H9 (cell line): ENCODE results near the gene GAREM1. TPM values are rescaled to one million over a fixed set of nuclear protein-coding genes. Genes with fewer than 3 reads are reported as not detected.

ENCODE experiments used
- DNase-seq: peaks from one replicate; pipeline ENCODE4 v3.0.0-alpha.2; 2017
- H2AFZ ChIP-seq: one replicate; pipeline ENCODE4 v1.6.1; 2013; ENCODE audit warnings: mild to moderate bottlenecking, low read length, control low read depth, moderate library complexity
- H2AK5ac ChIP-seq: 2 replicates; pipeline ENCODE4 v1.6.1; 2013; ENCODE audit warnings: low read length, control low read depth, mixed read lengths; ENCODE audit not compliant: insufficient read length
- H2BK120ac ChIP-seq: one replicate; pipeline ENCODE4 v1.6.1; 2013; ENCODE audit warnings: low read depth, mild to moderate bottlenecking, low read length, control low read depth, inconsistent platforms; ENCODE audit not compliant: poor library complexity, severe bottlenecking
- H2BK12ac ChIP-seq: 2 replicates; pipeline ENCODE4 v1.6.1; 2013; ENCODE audit warnings: low read length, control low read depth, mixed read lengths, low read depth; ENCODE audit not compliant: insufficient read length
- H2BK15ac ChIP-seq: 2 replicates; pipeline ENCODE4 v1.6.1; 2013; ENCODE audit warnings: low read depth, low read length, control low read depth
- H2BK20ac ChIP-seq: one replicate; pipeline ENCODE4 v1.6.1; 2013; ENCODE audit warnings: low read depth, mild to moderate bottlenecking, low read length, control low read depth, inconsistent platforms; ENCODE audit not compliant: poor library complexity, severe bottlenecking
- H2BK5ac ChIP-seq: 2 replicates; pipeline ENCODE4 v1.6.1; 2013; ENCODE audit warnings: low read length, control low read depth, mixed read lengths; ENCODE audit not compliant: insufficient read length
- H3K14ac ChIP-seq: 2 replicates; pipeline ENCODE4 v1.6.1; 2013; ENCODE audit warnings: low read length, control low read depth; ENCODE audit not compliant: insufficient read depth
- H3K18ac ChIP-seq: 2 replicates; pipeline ENCODE4 v1.6.1; 2013; ENCODE audit warnings: low read depth, mild to moderate bottlenecking, mixed read lengths, low read length, control low read depth; ENCODE audit not compliant: insufficient read length
- H3K23ac ChIP-seq: 2 replicates; pipeline ENCODE4 v1.6.1; 2013; ENCODE audit warnings: low read length, control low read depth, mixed read lengths, low read depth; ENCODE audit not compliant: insufficient read length
- H3K23me2 ChIP-seq: 2 replicates; pipeline ENCODE4 v1.6.1; 2013; ENCODE audit warnings: low read depth, mild to moderate bottlenecking, mixed read lengths, low read length, control low read depth; ENCODE audit not compliant: insufficient read length, poor library complexity, severe bottlenecking
- H3K27ac ChIP-seq: 2 replicates; pipeline ENCODE4 v1.5.1; 2013; ENCODE audit warnings: low read length, control low read depth, mixed read lengths, low read depth; ENCODE audit not compliant: insufficient read length
- H3K27me3 ChIP-seq: 2 replicates; pipeline ENCODE4 v1.6.1; 2013; ENCODE audit warnings: low read length, control low read depth, inconsistent platforms; ENCODE audit not compliant: insufficient read depth
- H3K4ac ChIP-seq: 2 replicates; pipeline ENCODE4 v1.6.1; 2013; ENCODE audit warnings: low read depth, mild to moderate bottlenecking, control low read depth, inconsistent platforms, low read length, moderate library complexity
- H3K4me1 ChIP-seq: 2 replicates; pipeline ENCODE4 v1.6.1; 2013; ENCODE audit warnings: low read length, control low read depth, inconsistent platforms; ENCODE audit not compliant: insufficient read depth
- H3K4me2 ChIP-seq: 2 replicates; pipeline ENCODE4 v1.6.1; 2013; ENCODE audit warnings: low read length, control low read depth, mixed read lengths; ENCODE audit not compliant: insufficient read length, insufficient read depth
- H3K56ac ChIP-seq: 2 replicates; pipeline ENCODE4 v1.6.1; 2013; ENCODE audit warnings: low read depth, mild to moderate bottlenecking, mixed read lengths, low read length, control low read depth; ENCODE audit not compliant: insufficient read length
- H3K79me1 ChIP-seq: 2 replicates; pipeline ENCODE4 v1.6.1; 2013; ENCODE audit warnings: low read depth, mild to moderate bottlenecking, moderate library complexity, low read length, control low read depth, inconsistent platforms; ENCODE audit not compliant: insufficient read depth, poor library complexity, severe bottlenecking
- H3K79me2 ChIP-seq: 2 replicates; pipeline ENCODE4 v1.6.1; 2013; ENCODE audit warnings: low read length, control low read depth, inconsistent platforms; ENCODE audit not compliant: insufficient read depth
- H3K9ac ChIP-seq: 2 replicates; pipeline ENCODE4 v1.6.1; 2013; ENCODE audit warnings: low read length, control low read depth, mixed read lengths; ENCODE audit not compliant: insufficient read length; ENCODE audit errors: extremely low read depth
- H3K9me3 ChIP-seq: one replicate; pipeline ENCODE4 v1.6.1; 2013; ENCODE audit warnings: low read depth, low read length, inconsistent platforms; ENCODE audit not compliant: control insufficient read depth
- H3T11ph ChIP-seq: one replicate; pipeline ENCODE4 v1.6.1; 2013; ENCODE audit warnings: mild to moderate bottlenecking, low read length, control low read depth, inconsistent platforms
- H4K20me1 ChIP-seq: one replicate; pipeline ENCODE4 v1.6.1; 2013; ENCODE audit not compliant: control insufficient read depth, insufficient read length, insufficient read depth
- H4K5ac ChIP-seq: 2 replicates; pipeline ENCODE4 v1.6.1; 2013; ENCODE audit warnings: low read depth, mild to moderate bottlenecking, mixed read lengths, low read length, control low read depth; ENCODE audit not compliant: insufficient read length
- H4K8ac ChIP-seq: replicated peaks from 2 replicates; pipeline ENCODE4 v1.6.1; 2013; ENCODE audit warnings: low read length, control low read depth, mixed read lengths, low read depth; ENCODE audit not compliant: insufficient read length
- H4K91ac ChIP-seq: 2 replicates; pipeline ENCODE4 v1.6.1; 2013; ENCODE audit warnings: low read depth, mild to moderate bottlenecking, moderate library complexity, mixed read lengths, low read length, control low read depth; ENCODE audit not compliant: insufficient read length
- H3K27ac Mint-ChIP-seq, 3 experiments: 2 replicates in 2 of 3; 3 replicates in 1 of 3; pipeline ENCODE4 v1.8.0; 2020 to 2021; ENCODE audit warnings: mixed read lengths in 3 of 3, mild to moderate bottlenecking in 1 of 3, moderate library complexity in 1 of 3
- H3K27me3 Mint-ChIP-seq: 2 replicates; pipeline ENCODE4 v1.8.0; 2021; ENCODE audit warnings: low read depth, mild to moderate bottlenecking, moderate library complexity, mixed read lengths
- H3K36me3 Mint-ChIP-seq, 3 experiments: 2 replicates in 2 of 3; 3 replicates in 1 of 3; pipeline ENCODE4 v1.8.0; 2020 to 2021; ENCODE audit warnings: low read depth in 3 of 3, mixed read lengths in 3 of 3; ENCODE audit not compliant: insufficient read depth in 1 of 3
- H3K4me1 Mint-ChIP-seq, 2 experiments: 2 replicates each; pipeline ENCODE4 v1.8.0; 2020; ENCODE audit warnings: mixed read lengths in 2 of 2
- H3K4me3 Mint-ChIP-seq, 2 experiments: 2 replicates in 1 of 2; 3 replicates in 1 of 2; pipeline ENCODE4 v1.8.0; 2020 to 2021; ENCODE audit warnings: mild to moderate bottlenecking in 2 of 2, mixed read lengths in 2 of 2, moderate library complexity in 1 of 2
- H3K9me3 Mint-ChIP-seq, 2 experiments: 2 replicates in 1 of 2; 3 replicates in 1 of 2; pipeline ENCODE4 v1.8.0; 2020; ENCODE audit warnings: mild to moderate bottlenecking in 2 of 2, mixed read lengths in 2 of 2, moderate library complexity in 1 of 2
- CTCF ChIP-seq: fragments of 200-600 bp; sonication (generic); conservative IDR thresholded peaks from 3 replicates; pipeline ENCODE4 v1.8.0; 2021; ENCODE audit warnings: antibody characterized with exemption, mild to moderate bottlenecking
- WGBS: extraction: QIAGEN DNeasy Blood & Tissue Kit; methylation state at CpG from one replicate; pipeline ENCODE4 v1.1.7; 2013; ENCODE audit warnings: missing lambda C conversion rate, low lambda C conversion rate, mixed read lengths; ENCODE audit not compliant: insufficient read length; ENCODE audit errors: extremely low coverage; 5-methylcytosine and 5-hydroxymethylcytosine counted together
- total RNA-seq: library from RNA; stranded (reverse); gene quantifications from 2 replicates; pipeline ENCODE4 v1.2.1, GENCODE V29; 2021

GAREM1 gene
- total RNA-seq, 1 experiment from 2014 or later: 4.4 TPM

- no peaks in the 10 kb centered on the region for H3K79me2 ChIP-seq
- H3K23ac ChIP-seq: no peak overlapping the region
- WGBS: no CpG with 5 or more reads among the region's 2 CpGs
- H2BK20ac ChIP-seq: no peak overlapping the region
- H3K9ac ChIP-seq: no peak overlapping the region
- peaks cover 0 to under 1% of the 10 kb centered on the region in 2 experiments; a peak in 3 of 4 replicates for H3K4me1 Mint-ChIP-seq
- H3K27ac ChIP-seq: no peak overlapping the region
- H3K4ac ChIP-seq: no peak overlapping the region
- no peak overlapping the region for H2AK5ac ChIP-seq
- no peak overlapping the region for H4K5ac ChIP-seq
- DNase-seq: no peak
- no peak overlapping the region for H4K91ac ChIP-seq
- H3K18ac ChIP-seq: no peak overlapping the region
- H3K56ac ChIP-seq: no peak overlapping the region
- no peak overlapping the region for H3K14ac ChIP-seq
- H4K20me1 ChIP-seq: no peaks in the 10 kb centered on the region
- TF ChIP-seq CTCF: no peak
- no peak overlapping the region for H3T11ph ChIP-seq
- no peak overlapping the region for H2BK5ac ChIP-seq
- H2AFZ ChIP-seq: no peak overlapping the region
- no peaks in the 10 kb centered on the region; a peak in 1 of 7 replicates for H3K36me3 Mint-ChIP-seq
- H3K9me3 ChIP-seq: no peaks in the 10 kb centered on the region
- H4K8ac ChIP-seq: no peak overlapping the region
- no peaks in the 10 kb centered on the region for H3K9me3 Mint-ChIP-seq
- H2BK120ac ChIP-seq: no peak overlapping the region
- no peak overlapping the region for H3K4me2 ChIP-seq
- H2BK15ac ChIP-seq: no peak overlapping the region
- no peaks in the 10 kb centered on the region for H3K4me1 ChIP-seq
- no peaks in the 10 kb centered on the region for H3K27me3 ChIP-seq
- H3K27me3 Mint-ChIP-seq: no peaks in the 10 kb centered on the region
- no peaks in the 10 kb centered on the region for H3K79me1 ChIP-seq
- no peaks in the 10 kb centered on the region for H3K23me2 ChIP-seq
- H3K4me3 Mint-ChIP-seq: no peak overlapping the region
- H3K27ac Mint-ChIP-seq: no peak overlapping the region
- no peak overlapping the region for H2BK12ac ChIP-seq
Measured at GRCh38 chr18:32258148-32258547, 212.5 kb downstream of the GAREM1 start.
